Activated CD8-positive, alpha-beta T cell treated with anti-CD3 and anti-CD28 coated beads for 36 hours (primary cell): ENCODE measurements around the gene DLL4. TPM values are rescaled to one million over a fixed set of nuclear protein-coding genes. Genes with fewer than 3 reads are reported as not detected.

ENCODE experiments used
- ATAC-seq: fragments of 200-7000 bp; cut with Tn5 transposase; one replicate; pipeline ENCODE4 v1.10.0; 2021; ENCODE audit warnings: mild to moderate bottlenecking, moderate library complexity
- CTCF ChIA-PET: fragments of 350-600 bp; sonication (Branson Sonifier 250); formaldehyde crosslinking; loops from one replicate; lab custom pipeline; 2021; ENCODE audit warnings: antibody characterized with exemption; lab: Charles Lee
- POLR2A ChIA-PET: fragments of 350-600 bp; sonication (Branson Sonifier 250); formaldehyde crosslinking; loops from one replicate; lab custom pipeline; 2021; ENCODE audit warnings: antibody characterized with exemption; lab: Charles Lee
- DNase-seq: peaks from one replicate; pipeline ENCODE4 v3.0.0-alpha.2; 2020
- H3K27ac Mint-ChIP-seq: one replicate; pipeline ENCODE4 v1.8.0; 2021; ENCODE audit warnings: mild to moderate bottlenecking, mixed read lengths
- H3K27me3 Mint-ChIP-seq: one replicate; pipeline ENCODE4 v1.8.0; 2021; ENCODE audit warnings: mixed read lengths
- H3K36me3 Mint-ChIP-seq: one replicate; pipeline ENCODE4 v1.8.0; 2021; ENCODE audit warnings: low read depth, mixed read lengths
- H3K4me1 Mint-ChIP-seq: one replicate; pipeline ENCODE4 v1.8.0; 2021; ENCODE audit warnings: low read depth, mixed read lengths
- H3K4me3 Mint-ChIP-seq: one replicate; pipeline ENCODE4 v1.8.0; 2021; ENCODE audit warnings: mild to moderate bottlenecking, moderate library complexity, mixed read lengths
- H3K9me3 Mint-ChIP-seq: one replicate; pipeline ENCODE4 v1.8.0; 2021; ENCODE audit warnings: mixed read lengths
- CTCF ChIP-seq: fragments of 200-600 bp; IDR thresholded peaks from one replicate; pipeline ENCODE4 v1.8.0; 2022; ENCODE audit warnings: antibody characterized with exemption, mild to moderate bottlenecking
- intact Hi-C: fragments of 100-400 bp; cut with micrococcal nuclease; formaldehyde crosslinking; loops from one replicate; pipeline ENCODE4 v1.10.0; 2022
- total RNA-seq, 2 experiments: library from RNA; stranded (reverse); gene quantifications; one replicate each; pipeline ENCODE4 v1.2.3, GENCODE V29; 2021

DLL4 gene
- total RNA-seq, 2 experiments from 2014 or later, result not detected

- no peak overlapping the region for H3K4me3 Mint-ChIP-seq
- DNase-seq, result no peak
- no peaks in the 10 kb centered on the region for H3K9me3 Mint-ChIP-seq
- no peak for ATAC-seq
- ChIA-PET POLR2A (no interaction called here), CTCF (interaction anchor here (4.8 to 5.9 kb wide), 2 partner anchors 9 to 33 kb away, joined by 88 to 106 read pairs; partner anchors contain the start of gene DLL4)
- H3K36me3 Mint-ChIP-seq, result no peaks in the 10 kb centered on the region
- peaks cover 23% of the 10 kb centered on the region for H3K4me1 Mint-ChIP-seq
- intact Hi-C loops, result no loop called here
- no peak overlapping the region for H3K27ac Mint-ChIP-seq
- no peak for TF ChIP-seq CTCF
- H3K27me3 Mint-ChIP-seq, result no peaks in the 10 kb centered on the region
Measured at GRCh38 chr15:40938536-40938870, 9.4 kb downstream of the DLL4 start.

GRCh38 chr15:40940296-40940801, 11.2 kb downstream of the DLL4 start:
- Mint-ChIP-seq H3K27me3 (no peaks in the 10 kb centered on the region), H3K27ac (peak overlapping the region; percentile 2), H3K9me3 (no peaks in the 10 kb centered on the region), H3K4me3 (peak overlapping the region; percentile 46), H3K36me3 (no peaks in the 10 kb centered on the region), H3K4me1 (peaks cover 29% of the 10 kb centered on the region)
- intact Hi-C loops, result no loop called here
- POLR2A ChIA-PET, result interaction anchor here (1.3 to 5.5 kb wide), 4 partner anchors 12 to 33 kb away, joined by 3 to 67 read pairs (median 24); partner anchors contain the start of genes CHAC1 and DLL4
- CTCF ChIA-PET, result interaction anchor here (1.2 to 5.9 kb wide), 13 partner anchors 10 to 291 kb away, joined by 3 to 106 read pairs (median 8); partner anchors contain the start of genes CHAC1, CHP1, DLL4 and EXD1
- no peak for DNase-seq
- no peak for TF ChIP-seq CTCF
- peak; percentile 5 for ATAC-seq

GRCh38 chr15:40941068-40941527, 12.0 kb downstream of the DLL4 start:
- H3K9me3 Mint-ChIP-seq, result no peaks in the 10 kb centered on the region
- ChIA-PET CTCF (interaction anchor here (0.5 to 5.9 kb wide), 38 partner anchors 11 to 844 kb away, joined by 3 to 106 read pairs (median 4); partner anchors contain the start of genes CHAC1, CHP1, DLL4 and EXD1), POLR2A (interaction anchor here (0.8 to 5.5 kb wide), 6 partner anchors 12 to 290 kb away, joined by 3 to 67 read pairs (median 8); partner anchors contain the start of genes CHAC1, CHP1 and DLL4)
- H3K4me1 Mint-ChIP-seq, result peaks cover 32% of the 10 kb centered on the region
- intact Hi-C loops, result no loop called here
- no peak for DNase-seq
- no peak for TF ChIP-seq CTCF
- peak overlapping the region; percentile 18 for H3K27ac Mint-ChIP-seq
- H3K4me3 Mint-ChIP-seq, result peak overlapping the region; percentile 46
- H3K27me3 Mint-ChIP-seq, result no peaks in the 10 kb centered on the region
- H3K36me3 Mint-ChIP-seq, result no peaks in the 10 kb centered on the region
- ATAC-seq, result no peak

GRCh38 chr15:40941528-40942336, 12.6 kb downstream of the DLL4 start:
- TF ChIP-seq CTCF, result peak; percentile 63
- POLR2A ChIA-PET, result interaction anchor here (0.8 to 5.5 kb wide), 12 partner anchors 12 to 289 kb away, joined by 3 to 67 read pairs (median 4); partner anchors contain the start of genes CHAC1, CHP1 and DLL4
- H3K27ac Mint-ChIP-seq, result peak overlapping the region; percentile 74

More at GRCh38 chr15:40941528-40942336, 12.6 kb downstream of the DLL4 start:
- Mint-ChIP-seq H3K27me3 (no peaks in the 10 kb centered on the region), H3K4me3 (peak overlapping the region; percentile 79), H3K36me3 (no peaks in the 10 kb centered on the region), H3K4me1 (peaks cover 34% of the 10 kb centered on the region), H3K9me3 (no peaks in the 10 kb centered on the region)
- CTCF ChIA-PET, result interaction anchor here (0.5 to 5.9 kb wide), 44 partner anchors 12 to 844 kb away, joined by 3 to 106 read pairs (median 4); partner anchors contain the start of genes CHAC1, CHP1, DLL4 and EXD1
- ATAC-seq (peak; percentile 81), DNase-seq (peak; percentile 78)
- intact Hi-C loops, result no loop called here
